GM21515 (cell line): ENCODE data around the gene PCDHA9.
"Not testable (repeated sequence)": the region's sequence is repeated elsewhere in the genome, so short reads cannot be mapped to it uniquely, and the experiment has no call there.

Experiments used
- ATAC-seq: cut with Tn5 transposase; IDR thresholded peaks from one replicate; pipeline ENCODE4 v1.9.1; 2021; ENCODE audit not compliant: unreplicated experiment

PCDHA9 gene

GRCh38 chr5:140833993-140834392 is 14.2 kb upstream of the PCDHA9 start, which contains the start of gene PCDHA7:
PCDHA7 (plus strand) TSS chr5:140834269; CDS start chr5:140834384, 115 bp downstream.
- ATAC-seq: no peak

DNA sequence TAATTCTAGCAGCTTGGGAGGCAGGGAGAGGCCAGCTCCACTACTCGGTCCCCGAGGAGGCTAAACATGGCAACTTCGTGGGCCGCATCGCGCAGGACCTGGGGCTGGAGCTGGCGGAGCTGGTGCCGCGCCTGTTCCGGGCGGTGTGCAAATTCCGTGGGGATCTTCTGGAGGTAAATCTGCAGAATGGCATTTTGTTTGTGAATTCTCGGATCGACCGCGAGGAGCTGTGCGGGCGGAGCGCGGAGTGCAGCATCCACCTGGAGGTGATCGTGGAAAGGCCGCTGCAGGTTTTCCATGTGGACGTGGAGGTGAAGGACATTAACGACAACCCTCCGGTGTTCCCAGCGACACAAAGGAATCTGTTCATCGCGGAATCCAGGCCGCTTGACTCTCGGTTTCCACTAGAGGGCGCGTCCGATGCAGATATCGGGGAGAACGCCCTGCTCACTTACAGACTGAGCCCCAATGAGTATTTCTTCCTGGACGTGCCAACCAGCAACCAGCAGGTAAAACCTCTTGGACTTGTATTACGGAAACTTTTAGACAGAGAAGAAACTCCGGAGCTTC is 13.7 kb upstream of the PCDHA9 start:
- not testable (repeated sequence) for ATAC-seq

DNA sequence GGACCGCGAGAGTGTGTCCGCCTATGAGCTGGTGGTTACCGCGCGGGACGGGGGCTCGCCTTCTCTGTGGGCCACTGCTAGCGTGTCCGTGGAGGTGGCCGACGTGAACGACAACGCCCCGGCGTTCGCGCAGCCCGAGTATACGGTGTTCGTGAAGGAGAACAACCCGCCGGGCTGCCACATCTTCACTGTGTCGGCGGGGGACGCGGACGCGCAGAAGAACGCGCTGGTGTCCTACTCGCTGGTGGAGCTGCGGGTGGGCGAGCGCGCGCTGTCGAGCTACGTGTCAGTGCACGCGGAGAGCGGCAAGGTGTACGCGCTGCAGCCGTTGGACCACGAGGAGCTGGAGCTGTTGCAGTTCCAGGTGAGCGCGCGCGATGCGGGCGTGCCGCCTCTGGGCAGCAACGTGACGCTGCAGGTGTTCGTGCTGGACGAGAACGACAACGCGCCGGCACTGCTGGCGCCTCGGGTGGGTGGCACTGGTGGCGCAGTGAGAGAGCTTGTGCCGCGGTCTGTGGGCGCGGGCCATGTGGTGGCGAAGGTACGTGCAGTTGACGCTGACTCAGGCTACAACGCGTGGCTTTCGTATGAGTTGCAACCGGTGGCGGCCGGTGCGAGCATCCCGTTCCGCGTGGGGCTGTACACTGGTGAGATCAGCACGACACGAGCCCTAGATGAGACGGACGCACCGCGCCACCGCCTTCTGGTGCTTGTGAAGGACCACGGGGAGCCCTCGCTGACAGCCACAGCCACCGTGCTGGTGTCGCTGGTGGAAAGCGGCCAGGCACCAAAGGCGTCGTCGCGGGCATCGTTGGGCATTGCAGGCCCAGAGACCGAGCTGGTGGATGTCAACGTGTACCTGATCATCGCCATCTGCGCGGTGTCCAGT is 12.3 kb upstream of the PCDHA9 start:
- ATAC-seq: no peak

GRCh38 chr5:140840978-140841962 is 6.9 kb upstream of the PCDHA9 start, which contains the start of gene PCDHA8:
PCDHA8 (plus strand) TSS chr5:140841187; CDS start chr5:140841322, 135 bp downstream.
- no peak for ATAC-seq

DNA sequence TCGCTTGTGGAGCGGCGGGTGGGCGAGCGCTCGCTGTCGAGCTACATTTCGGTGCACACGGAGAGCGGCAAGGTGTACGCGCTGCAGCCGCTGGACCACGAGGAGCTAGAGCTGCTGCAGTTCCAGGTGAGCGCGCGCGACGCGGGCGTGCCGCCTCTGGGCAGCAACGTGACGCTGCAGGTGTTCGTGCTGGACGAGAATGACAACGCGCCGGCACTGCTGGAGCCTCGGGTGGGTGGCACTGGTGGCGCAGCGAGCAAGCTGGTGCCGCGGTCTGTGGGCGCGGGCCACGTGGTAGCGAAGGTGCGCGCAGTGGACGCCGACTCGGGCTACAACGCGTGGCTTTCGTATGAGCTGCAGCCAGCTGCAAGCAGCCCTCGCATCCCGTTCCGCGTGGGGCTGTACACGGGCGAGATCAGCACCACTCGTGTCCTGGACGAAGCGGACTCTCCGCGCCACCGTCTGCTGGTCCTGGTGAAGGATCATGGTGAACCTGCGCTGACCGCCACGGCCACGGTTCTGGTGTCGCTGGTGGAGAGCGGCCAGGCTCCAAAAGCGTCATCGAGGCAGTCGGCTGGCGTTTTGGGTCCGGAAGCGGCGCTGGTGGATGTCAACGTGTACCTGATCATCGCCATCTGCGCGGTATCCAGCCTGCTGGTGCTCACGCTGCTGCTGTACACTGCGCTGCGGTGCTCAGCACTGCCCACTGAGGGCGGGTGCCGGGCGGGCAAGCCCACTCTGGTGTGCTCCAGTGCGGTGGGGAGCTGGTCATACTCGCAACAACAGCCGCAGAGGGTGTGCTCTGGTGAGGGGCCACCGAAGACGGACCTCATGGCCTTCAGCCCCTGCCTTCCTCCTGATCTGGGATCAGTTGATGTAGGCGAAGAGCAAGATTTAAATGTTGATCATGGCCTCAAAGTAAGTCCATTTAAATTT is 5.1 kb upstream of the PCDHA9 start:
- ATAC-seq: no peak

- ATAC-seq: not testable (repeated sequence)
Observed at GRCh38 chr5:140849831-140850634, 1.9 kb downstream of the PCDHA9 start.

GRCh38 chr5:140855772-140856674 is 7.8 kb downstream of the PCDHA9 start, which contains the start of gene PCDHA10:
PCDHA10 (plus strand) TSS chr5:140855897; CDS start chr5:140856049, 152 bp downstream.
- ATAC-seq: no peak

DNA sequence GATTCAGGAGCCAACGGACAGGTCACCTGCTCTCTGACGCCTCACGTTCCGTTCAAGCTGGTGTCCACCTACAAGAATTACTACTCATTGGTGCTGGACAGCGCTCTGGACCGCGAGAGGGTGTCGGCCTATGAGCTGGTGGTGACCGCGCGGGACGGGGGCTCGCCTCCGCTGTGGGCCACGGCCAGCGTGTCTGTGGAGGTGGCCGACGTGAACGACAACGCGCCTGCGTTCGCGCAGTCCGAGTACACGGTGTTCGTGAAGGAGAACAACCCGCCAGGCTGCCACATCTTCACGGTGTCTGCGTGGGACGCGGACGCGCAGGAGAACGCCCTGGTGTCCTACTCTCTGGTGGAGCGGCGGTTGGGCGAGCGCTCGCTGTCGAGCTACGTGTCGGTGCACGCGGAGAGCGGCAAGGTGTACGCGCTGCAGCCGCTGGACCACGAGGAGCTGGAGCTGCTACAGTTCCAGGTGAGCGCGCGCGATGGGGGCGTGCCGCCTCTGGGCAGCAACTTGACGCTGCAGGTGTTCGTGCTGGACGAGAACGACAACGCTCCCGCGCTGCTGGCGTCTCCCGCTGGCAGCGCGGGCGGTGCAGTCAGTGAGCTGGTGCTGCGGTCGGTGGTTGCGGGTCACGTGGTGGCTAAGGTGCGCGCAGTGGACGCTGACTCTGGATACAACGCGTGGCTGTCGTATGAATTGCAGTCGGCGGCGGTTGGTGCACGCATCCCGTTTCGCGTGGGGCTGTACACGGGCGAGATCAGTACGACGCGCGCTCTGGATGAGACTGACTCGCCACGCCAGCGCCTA is 9.2 kb downstream of the PCDHA9 start:
- no peak for ATAC-seq

- ATAC-seq: no peak
Observed at GRCh38 chr5:140857987-140858240, 9.7 kb downstream of the PCDHA9 start.

GRCh38 chr5:140862441-140863295 is 14.5 kb downstream of the PCDHA9 start:
- ATAC-seq: no peak

DNA sequence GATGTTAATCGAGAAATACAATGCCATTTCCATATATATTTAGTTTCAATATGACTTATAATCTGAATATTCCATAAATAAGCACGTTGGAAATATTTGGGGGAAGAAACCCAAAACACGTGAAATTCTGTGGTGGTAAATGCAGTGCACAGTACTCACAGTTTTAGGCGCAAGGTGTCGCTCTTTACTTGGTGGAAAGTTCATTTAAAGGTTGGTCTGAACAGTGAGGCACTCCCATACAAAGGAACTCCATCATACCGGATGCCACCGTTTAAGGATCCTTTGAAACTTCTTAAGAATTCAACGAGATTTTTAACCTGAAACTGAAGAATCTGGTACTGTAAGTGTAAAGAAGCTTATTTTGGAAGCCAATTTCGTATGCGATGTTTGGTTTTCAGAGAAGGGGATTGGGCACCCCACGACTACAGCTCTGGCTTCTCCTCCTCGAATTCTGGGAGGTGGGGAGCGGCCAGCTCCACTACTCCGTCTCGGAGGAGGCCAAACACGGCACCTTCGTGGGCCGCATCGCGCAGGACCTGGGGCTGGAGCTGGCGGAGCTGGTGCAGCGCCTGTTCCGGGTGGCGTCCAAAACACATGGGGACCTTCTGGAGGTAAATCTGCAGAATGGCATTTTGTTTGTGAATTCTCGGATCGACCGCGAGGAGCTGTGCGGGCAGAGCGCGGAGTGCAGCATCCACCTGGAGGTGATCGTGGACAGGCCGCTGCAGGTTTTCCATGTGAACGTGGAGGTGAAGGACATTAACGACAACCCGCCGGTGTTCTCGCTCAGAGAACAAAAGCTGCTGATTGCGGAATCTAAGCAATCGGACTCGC is 20.8 kb downstream of the PCDHA9 start, which contains the start of gene PCDHA11:
PCDHA11 (plus strand) TSS at position 237 of the 834 bp plus-strand sequence; CDS start at position 384, 147 bp downstream.
- no peak for ATAC-seq

DNA sequence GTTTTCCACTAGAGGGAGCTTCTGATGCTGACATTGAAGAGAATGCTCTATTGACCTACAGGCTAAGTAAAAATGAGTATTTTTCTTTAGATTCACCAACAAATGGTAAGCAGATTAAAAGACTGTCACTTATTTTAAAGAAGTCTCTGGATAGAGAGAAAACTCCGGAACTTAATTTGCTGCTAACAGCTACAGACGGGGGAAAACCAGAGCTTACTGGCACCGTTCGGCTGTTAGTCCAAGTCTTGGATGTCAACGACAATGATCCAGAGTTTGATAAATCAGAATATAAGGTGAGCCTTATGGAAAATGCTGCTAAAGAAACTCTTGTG is 21.3 kb downstream of the PCDHA9 start:
- ATAC-seq: no peak

DNA sequence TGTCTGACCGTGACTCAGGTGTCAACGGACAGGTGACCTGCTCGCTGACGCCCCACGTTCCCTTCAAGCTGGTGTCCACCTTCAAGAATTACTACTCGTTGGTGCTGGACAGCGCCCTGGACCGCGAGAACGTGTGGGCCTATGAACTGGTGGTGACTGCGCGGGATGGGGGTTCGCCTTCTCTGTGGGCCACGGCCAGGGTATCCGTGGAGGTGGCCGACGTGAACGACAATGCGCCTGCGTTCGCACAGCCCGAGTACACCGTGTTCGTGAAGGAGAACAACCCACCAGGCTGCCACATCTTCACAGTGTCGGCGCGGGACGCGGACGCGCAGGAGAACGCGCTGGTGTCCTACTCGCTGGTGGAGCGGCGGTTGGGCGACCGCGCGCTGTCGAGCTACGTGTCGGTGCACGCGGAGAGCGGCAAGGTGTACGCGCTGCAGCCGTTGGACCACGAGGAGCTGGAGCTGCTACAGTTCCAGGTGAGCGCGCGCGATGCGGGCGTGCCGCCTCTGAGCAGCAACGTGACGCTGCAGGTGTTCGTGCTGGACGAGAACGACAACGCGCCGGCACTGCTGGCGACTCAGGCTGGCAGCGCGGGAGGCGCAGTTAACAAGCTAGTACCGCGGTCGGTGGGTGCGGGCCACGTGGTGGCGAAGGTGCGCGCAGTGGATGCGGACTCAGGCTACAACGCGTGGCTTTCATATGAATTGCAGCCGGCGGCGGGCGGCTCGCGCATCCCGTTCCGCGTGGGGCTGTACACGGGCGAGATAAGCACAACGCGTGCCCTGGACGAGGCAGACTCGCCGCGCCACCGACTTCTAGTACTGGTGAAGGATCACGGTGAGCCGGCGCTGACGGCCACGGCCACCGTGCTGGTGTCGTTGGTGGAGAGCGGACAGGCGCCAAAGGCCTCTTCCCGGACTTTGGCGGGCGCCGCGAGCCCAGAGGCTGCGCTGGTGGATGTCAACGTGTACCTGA is 22.3 kb downstream of the PCDHA9 start:
- ATAC-seq: no peak
